WERI-Rb-1 (cell line): ENCODE results near the gene FUT7.

Experiments used
- DNase-seq: peaks from one replicate; pipeline ENCODE4 v3.0.0-alpha.2; 2020
- H3K27ac ChIP-seq: fragments of 250-450 bp; sonication (Bioruptor Pico); 2 replicates; pipeline ENCODE4 v1.5.1; 2020; ENCODE audit warnings: mild to moderate bottlenecking, moderate library complexity
- H3K27me3 ChIP-seq: fragments of 250-450 bp; sonication (Bioruptor Pico); 2 replicates; pipeline ENCODE4 v1.5.1; 2021; ENCODE audit warnings: mild to moderate bottlenecking, low read depth, moderate library complexity; ENCODE audit not compliant: insufficient read depth, severe bottlenecking
- H3K36me3 ChIP-seq: fragments of 250-450 bp; sonication (Bioruptor Pico); 2 replicates; pipeline ENCODE4 v1.5.1; 2020; ENCODE audit warnings: mild to moderate bottlenecking, moderate library complexity
- H3K4me3 ChIP-seq: 2 replicates; pipeline ENCODE4 v1.5.1; 2011; ENCODE audit warnings: low read depth, mild to moderate bottlenecking, control low read depth, low read length
- H3K9me3 ChIP-seq: fragments of 250-450 bp; sonication (Bioruptor Pico); 2 replicates; pipeline ENCODE4 v1.5.1; 2021; ENCODE audit warnings: mild to moderate bottlenecking, moderate library complexity; ENCODE audit not compliant: severe bottlenecking
- TF ChIP-seq, protein P1 (sequence below): IDR thresholded peaks from 2 replicates; pipeline ENCODE4 v1.5.1; 2011; ENCODE audit warnings: low read depth, mild to moderate bottlenecking, control low read depth, inconsistent platforms, low read length

FUT7 gene

DNA sequence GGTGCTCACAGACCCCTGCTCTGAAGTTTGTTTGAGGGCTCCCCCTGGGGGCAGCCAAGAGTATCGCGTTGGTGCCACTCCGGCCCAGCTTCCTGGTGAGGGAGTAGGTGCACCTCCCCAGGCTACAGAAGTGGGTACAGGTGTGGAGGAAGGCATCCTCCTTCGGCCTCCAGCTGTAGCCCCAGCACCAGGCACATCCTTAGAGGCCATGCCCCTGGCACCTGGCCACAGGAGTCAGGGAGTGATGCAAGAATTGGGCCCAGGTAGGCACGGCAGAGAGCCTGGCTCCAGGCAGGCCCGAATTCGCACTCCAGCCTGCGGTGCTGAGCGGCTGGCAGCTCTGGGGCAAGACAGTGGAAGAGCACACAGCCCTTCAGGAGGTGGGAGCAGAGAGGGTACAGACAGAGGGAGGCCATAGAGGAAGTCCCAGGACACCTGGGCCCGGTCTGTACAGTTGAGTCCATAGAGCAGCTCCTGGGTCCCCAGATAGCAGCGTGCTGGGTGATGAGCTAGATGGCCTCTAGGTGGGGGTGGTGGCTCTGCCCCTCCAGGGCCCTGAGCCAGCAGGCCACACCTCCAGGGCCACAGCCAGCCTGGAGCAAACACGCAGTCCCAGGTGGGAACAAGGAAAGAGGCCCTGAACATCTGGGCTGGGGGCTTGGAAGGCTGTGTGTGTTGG lies 36.1 kb upstream of the FUT7 start:
- Histone ChIP-seq H3K9me3 (no peaks in the 10 kb centered on the region), H3K27me3 (no peaks in the 10 kb centered on the region), H3K36me3 (peaks cover 42% of the 10 kb centered on the region), H3K4me3 (no peak overlapping the region), H3K27ac (peak overlapping the region; percentile 14; the same call in 1 of the 2 replicates)
- peak; percentile 86 for DNase-seq
- TF ChIP-seq, protein P1, sequence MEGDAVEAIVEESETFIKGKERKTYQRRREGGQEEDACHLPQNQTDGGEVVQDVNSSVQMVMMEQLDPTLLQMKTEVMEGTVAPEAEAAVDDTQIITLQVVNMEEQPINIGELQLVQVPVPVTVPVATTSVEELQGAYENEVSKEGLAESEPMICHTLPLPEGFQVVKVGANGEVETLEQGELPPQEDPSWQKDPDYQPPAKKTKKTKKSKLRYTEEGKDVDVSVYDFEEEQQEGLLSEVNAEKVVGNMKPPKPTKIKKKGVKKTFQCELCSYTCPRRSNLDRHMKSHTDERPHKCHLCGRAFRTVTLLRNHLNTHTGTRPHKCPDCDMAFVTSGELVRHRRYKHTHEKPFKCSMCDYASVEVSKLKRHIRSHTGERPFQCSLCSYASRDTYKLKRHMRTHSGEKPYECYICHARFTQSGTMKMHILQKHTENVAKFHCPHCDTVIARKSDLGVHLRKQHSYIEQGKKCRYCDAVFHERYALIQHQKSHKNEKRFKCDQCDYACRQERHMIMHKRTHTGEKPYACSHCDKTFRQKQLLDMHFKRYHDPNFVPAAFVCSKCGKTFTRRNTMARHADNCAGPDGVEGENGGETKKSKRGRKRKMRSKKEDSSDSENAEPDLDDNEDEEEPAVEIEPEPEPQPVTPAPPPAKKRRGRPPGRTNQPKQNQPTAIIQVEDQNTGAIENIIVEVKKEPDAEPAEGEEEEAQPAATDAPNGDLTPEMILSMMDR: peak; percentile 80

DNA sequence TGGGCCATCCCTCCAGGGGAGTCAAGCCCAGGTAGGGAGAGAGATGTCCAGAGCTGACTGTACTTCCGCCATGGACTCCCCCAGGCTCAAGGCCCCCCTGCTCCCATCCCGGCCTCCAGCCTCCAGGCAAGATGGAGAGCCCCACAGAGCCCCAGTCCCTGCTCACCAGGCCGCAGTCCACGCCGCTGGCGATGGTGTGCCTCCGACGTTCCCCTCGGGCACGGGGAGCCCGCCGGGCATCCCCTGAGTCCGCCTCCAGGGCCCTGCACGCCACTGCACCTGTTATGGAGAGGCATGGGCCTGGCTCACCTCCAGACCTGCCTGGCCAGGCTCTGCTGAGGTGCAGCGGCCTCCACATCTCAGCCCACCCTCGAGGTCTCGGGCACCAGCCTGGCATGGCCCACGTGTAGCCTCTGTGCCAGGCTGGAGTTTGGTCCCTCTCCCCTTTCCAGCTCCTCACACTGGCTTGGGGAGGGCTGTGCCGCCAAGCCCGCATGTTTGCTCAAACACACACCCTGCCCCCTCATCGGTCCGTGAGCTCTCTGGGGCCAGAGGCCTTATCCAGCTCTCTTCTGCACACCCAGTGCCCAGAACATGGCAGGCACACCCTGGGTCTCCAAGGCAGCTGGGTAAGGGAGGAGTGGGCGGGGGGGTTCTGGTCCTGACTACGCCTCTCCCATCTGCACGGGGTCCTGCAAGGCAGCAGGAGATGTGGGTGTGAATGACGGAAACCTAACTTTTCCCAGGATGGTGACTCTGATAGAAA lies 34.4 kb upstream of the FUT7 start:
- no peak overlapping the region for H3K27ac ChIP-seq

DNA sequence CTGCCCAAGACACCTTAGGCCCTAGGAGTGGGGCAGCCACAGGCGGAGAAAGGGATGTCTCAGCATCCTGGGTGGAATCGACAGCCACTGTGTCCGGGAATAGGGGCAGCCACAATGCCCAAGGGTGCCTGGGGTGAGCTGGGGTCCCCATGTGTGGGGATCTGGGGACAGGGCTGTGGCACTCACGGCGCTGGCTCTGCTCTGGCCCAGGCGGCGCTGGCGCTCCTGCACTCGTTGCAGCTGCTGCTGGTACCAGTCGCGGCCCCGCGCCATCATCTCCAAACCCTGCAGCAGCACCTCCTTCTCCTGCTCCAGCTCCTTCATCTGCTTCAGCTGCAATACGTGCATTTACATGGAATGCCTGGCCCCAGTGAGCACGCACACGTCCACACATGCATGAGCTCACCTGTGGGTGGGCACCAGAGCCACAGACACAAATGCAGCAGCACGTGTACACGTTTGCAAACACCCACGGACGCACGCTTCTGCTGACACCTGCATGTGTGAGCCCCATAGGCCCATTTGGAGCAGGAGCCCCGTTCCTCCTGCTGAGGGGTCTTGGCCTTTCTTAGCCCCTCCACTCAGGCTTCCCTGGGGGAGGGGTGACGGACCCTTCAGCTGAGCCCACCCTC lies 33.6 kb upstream of the FUT7 start:
- no peaks in the 10 kb centered on the region for H3K9me3 ChIP-seq
- no peak overlapping the region for H3K4me3 ChIP-seq
- TF ChIP-seq, protein P1: no peak

More for the DNA sequence above, 34.4 kb upstream of the FUT7 start:
- H3K4me3 ChIP-seq: no peak overlapping the region
- H3K36me3 ChIP-seq: peaks cover 42% of the 10 kb centered on the region
- no peaks in the 10 kb centered on the region for H3K27me3 ChIP-seq
- no peaks in the 10 kb centered on the region for H3K9me3 ChIP-seq
- TF ChIP-seq, protein P1: no peak
- no peak for DNase-seq

DNA sequence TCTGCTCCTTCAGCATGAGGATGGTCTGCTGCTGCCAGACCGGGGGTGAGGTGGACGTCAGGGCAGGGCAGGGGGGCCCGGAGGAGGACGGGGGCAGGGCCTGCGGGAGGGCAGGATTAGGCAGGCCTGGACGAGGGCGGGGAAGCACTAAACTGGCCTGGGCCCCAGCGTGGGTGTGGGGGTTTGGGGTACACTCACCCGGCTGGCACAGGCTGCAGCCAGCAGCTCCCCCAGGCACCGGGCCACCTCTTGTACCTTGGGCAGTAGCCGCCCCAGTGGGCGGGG lies 32.9 kb upstream of the FUT7 start:
- H3K27me3 ChIP-seq: no peaks in the 10 kb centered on the region
- DNase-seq: no peak
- no peak overlapping the region for H3K27ac ChIP-seq
- peaks cover 42% of the 10 kb centered on the region for H3K36me3 ChIP-seq
- no peak overlapping the region for H3K4me3 ChIP-seq
- TF ChIP-seq, protein P1: no peak
- no peaks in the 10 kb centered on the region for H3K9me3 ChIP-seq

More for the DNA sequence above, 33.6 kb upstream of the FUT7 start:
- no peak for DNase-seq
- no peaks in the 10 kb centered on the region for H3K27me3 ChIP-seq
- peaks cover 42% of the 10 kb centered on the region for H3K36me3 ChIP-seq
- no peak overlapping the region for H3K27ac ChIP-seq

DNA sequence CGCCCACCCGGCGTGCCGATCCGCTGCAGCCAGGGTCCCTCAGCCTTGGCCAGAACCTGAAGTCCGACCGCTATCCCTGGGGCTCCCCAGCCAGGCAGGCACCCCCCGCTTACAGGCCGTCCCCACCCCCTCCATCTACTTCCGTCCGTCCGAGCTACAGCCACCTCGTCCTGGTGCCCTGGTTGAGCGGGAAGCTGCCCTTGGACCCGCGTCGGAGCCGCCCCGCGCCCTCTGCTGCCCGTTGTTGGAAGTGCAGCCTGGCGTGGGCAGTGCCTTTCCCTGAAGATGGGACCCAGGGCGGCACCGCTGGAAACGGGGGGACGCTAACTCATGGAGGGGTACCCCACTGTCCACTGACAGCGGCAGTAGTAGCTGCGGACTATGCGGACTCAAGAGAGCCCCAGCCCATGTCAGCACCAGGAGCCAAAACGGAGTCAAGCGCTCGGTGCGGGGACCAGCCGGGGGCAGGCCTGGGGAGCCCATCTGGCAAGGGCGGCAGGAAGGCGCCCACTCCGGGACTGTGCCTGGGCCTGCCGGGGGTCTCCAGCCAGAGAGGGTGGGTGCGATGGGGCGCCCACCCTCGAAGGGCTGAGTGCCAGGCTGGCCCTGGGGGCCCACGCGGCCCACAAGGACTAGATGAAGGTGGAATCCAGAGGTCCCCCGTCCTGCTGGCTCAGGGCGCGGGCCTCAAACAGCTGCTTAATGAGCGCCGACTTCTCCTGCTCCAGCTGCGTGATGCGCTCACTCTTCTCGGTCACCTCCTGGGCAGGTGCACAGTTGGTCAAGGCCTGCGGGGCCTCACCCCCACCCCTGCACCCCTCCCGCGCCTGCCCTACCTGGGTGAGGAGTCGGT lies 32.4 kb upstream of the FUT7 start:
- no peaks in the 10 kb centered on the region for H3K27me3 ChIP-seq
- peak overlapping the region; percentile 50 for H3K27ac ChIP-seq
- DNase-seq: peak; percentile 78

More for the DNA sequence above, 32.4 kb upstream of the FUT7 start:
- H3K36me3 ChIP-seq: peaks cover 42% of the 10 kb centered on the region
- no peak overlapping the region for H3K4me3 ChIP-seq
- H3K9me3 ChIP-seq: no peaks in the 10 kb centered on the region
- TF ChIP-seq, protein P1: peak; percentile 94
